SK-N-SH (cell line): ENCODE results near the gene TMEM209.

Experiments used
- ELF1 ChIP-seq: IDR thresholded peaks from 2 replicates; pipeline ENCODE4 v1.4.0; 2012
- MAX ChIP-seq: IDR thresholded peaks from 2 replicates; pipeline ENCODE4 v1.4.0; 2012; ENCODE audit warnings: low read depth

GRCh38 chr7:130143986-130144311 lies 61.3 kb downstream of the TMEM209 start:
- TF ChIP-seq MAX (no peak), ELF1 (no peak)
